Smooth muscle cell of the brain vasculature (primary cell): ENCODE results near the gene DPP6.

Experiments used
- DNase-seq: peaks from one replicate; pipeline ENCODE4 v3.0.0-alpha.2; 2012; ENCODE audit warnings: low read depth, low spot score

Gene DPP6

GRCh38 chr7:154767142-154767541 lies 714.9 kb downstream of the DPP6 start:
- DNase-seq, result no peak

- DNase-seq, result no peak
These were observed 715.7 kb downstream of the DPP6 start for GRCh38 chr7:154767821-154768415.

- DNase-seq, result no peak
These were observed 716.8 kb downstream of the DPP6 start for GRCh38 chr7:154769001-154769400.

- no peak for DNase-seq
These were observed 717.3 kb downstream of the DPP6 start for GRCh38 chr7:154769527-154769926.

DNA sequence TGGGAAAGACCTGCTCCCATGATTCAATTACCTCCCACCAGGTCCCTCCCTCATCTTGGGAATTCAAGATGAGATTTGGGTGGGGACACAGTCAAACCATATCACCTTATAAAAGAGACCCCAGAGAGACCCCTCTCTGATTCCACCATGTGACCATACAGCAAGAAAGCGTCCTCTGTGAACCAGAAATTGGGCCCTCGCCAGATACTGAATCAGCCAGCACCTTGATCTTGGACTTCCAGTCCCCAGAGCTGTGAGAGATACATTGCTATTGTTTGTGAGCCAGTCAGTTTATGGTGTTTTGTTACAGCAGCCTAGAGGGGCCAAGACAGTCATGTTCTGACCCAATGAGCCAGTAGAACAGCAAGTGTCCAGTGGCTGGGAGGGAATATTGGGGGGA lies 718.2 kb downstream of the DPP6 start:
- no peak for DNase-seq

DNA sequence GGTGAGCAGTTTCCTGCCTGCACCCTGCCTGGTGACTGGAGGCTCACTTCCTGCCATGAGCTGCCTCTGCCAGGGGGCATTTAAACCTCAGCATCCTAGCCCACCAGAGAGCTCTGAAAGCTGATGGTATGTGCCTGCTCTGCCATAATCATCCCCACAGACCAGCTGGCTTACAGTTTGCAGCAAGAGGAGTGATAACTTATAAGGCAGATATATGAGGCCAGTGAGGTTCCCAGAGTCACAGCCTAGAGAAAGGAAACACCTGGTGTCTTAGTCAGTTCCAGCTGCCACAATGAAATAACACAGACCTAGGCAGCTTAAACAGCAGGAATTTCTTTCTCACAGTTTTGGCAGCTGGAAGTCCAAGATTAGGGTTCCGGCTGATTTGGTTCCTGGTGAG lies 718.8 kb downstream of the DPP6 start:
- DNase-seq, result no peak

DNA sequence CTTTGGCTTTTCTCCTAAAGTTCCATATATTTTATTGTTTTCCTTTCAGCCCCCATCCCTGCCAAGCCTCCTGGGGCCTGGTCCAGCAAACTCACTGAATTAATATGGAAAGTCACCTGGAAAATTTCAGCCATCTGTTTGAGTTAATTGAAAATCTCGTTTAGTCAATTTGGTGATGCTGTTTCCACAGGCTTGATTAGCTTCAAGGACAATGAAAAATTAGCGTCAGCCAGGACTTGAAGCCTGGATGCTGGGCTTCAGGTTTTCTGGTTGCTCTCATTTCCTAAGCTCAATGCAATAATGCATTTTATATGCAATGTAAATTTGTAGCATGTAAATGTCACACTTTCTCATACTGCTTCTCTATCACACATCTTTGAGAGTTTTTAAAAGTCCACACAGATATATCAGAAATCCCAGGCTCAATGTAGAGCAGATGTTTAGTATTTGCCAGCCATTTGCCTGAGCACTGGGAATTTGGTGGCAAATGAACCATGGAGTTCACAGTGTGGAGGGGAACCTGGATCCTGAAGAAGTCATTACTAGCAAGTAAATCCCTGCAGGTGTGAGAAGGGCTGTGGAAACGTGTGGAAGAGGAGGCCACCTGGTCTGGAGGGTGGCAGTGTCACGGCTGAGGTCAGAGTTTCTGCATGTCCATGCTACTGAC lies 722.2 kb downstream of the DPP6 start:
- no peak for DNase-seq

GRCh38 chr7:154775681-154776080 lies 723.5 kb downstream of the DPP6 start:
- no peak for DNase-seq

GRCh38 chr7:154776350-154776749 lies 724.2 kb downstream of the DPP6 start:
- DNase-seq, result no peak

DNA sequence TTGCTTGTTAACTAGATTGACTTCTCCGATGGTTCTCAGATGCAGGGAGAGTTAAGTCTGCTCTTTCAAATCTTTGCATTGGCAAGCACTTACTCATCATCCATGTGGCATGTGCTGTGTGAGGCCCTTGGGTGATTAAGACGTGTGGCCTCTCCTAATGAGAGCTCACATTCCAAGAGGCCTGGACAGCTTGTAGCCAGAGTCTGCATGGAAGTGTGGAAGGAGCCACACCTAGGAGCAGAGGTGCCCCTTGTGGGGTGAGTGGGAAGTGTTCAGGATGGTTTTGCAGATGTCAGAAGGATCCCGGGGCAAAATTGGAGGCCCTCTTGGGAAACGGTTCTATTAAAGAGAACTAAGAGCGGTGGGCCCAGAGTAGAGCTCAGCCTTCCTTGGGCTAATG lies 724.8 kb downstream of the DPP6 start:
- no peak for DNase-seq

DNA sequence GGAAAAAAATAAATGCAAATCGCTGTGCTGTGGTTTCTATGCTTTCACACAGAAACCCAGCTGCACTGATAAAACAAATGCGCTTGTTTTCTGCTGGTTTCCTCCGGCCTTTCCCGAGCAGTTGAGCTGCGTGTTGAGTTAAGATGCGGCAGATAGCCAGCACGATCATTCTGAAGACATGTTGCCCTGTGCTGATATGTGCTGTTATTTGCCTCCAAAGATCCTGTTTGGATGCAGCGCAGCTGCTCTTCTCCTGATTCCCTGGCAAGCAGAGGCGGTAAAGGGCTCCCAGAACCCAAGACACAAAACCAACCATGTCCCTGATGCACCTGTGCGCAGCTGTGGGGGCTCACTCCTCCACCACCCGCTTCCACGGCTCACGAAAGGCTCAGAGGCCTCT lies 725.3 kb downstream of the DPP6 start:
- DNase-seq, result no peak

GRCh38 chr7:154777908-154778307 lies 725.7 kb downstream of the DPP6 start:
- no peak for DNase-seq

GRCh38 chr7:154781369-154782303 lies 729.4 kb downstream of the DPP6 start:
- DNase-seq, result no peak

DNA sequence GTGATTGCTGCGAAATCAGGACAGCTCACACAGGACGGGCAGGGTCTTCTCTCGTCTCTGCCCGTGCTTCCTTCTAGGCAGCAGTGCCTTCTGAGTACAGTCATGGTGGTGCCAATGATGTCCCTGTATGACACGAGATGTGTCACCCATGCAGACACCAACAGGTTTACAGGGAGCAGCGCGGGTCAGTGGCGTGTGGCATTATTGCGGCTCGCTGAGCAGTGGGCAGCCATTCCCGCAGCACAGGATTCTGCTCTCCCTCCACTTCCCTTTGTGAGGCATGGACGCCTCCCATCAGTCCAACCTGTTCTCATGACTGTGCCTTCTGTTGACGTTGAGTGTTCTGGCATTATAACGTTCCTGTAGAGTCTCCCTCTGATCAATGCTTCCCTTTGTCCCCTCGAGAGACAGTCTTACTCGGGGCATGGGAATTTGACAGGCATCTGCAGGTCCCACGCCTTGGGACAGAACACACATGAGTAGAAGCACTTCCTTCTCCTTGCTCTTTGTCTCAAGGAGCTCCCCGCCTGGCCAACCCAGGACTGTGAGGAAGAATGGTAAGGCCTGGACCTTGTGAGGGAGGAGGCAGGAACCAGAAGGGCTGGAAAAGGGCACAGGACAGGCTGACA lies 731.2 kb downstream of the DPP6 start:
- no peak for DNase-seq

DNA sequence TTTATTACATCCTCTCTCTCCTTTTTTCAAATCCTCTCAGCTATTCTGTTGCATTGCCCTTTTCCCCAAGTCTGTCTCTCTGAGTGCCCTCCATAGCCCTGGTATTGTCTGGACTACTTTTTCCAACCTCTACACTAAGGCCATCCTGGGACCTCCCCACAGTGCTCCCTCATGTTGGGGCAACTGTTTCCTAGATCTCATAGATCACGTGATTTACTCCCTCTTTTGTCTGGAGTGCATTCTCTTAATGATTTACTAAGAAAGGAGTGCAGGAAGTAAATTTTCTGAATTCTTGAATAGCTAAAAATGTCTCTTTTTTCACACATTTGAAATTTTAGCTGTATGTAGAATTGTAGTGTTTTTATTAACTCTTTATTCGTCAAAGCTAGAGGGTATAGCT lies 733.7 kb downstream of the DPP6 start:
- no peak for DNase-seq

GRCh38 chr7:154789404-154789803 lies 737.2 kb downstream of the DPP6 start:
- DNase-seq, result no peak

DNA sequence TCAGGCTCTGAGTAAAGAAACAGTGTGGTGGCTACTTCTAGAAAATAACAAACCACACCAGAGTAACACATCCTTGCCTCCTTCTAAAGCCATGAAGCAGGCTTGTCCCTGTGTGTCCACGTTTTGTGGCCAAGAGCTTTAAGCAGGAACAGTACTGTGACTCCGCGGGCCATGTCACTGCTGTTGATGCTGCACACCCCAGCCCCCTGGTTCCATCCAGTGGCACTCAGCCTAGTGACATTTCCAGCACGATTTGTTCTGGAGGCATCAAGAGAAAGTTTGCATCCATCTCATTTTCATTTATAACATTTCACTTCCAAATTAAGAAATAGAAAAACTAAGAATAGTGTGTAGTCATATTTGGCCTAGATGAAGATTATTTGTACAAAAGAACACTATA lies 739.4 kb downstream of the DPP6 start:
- DNase-seq, result no peak

DNA sequence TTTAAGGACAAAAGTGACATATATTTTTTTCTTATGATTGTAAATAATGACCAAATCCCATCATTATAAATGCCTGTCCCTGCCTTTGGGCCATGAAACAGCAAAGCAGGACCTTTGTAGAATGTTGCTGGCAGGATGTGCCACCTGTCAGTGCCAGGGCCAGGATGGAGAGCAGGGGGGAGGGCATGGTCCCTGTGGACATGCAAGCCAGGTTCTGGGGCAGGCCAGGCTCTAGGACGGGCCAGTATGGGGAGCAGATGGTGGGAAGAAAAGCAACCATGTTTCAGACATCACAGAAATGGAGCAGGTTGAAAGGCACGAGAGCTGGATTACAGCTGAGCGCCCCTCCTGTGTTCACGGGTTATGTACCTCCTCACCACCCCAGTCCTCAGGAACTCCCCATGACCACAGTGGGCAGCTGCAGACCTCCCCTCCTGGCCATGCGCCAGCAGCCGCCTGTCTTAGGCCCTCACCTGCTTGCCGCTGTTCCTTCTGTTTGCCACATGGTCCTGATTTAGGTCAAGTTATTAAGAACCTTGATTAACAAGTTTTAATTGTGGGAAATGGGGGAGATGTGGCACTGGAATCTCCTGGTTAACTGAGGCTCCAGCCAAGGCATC lies 740.3 kb downstream of the DPP6 start:
- no peak for DNase-seq

DNA sequence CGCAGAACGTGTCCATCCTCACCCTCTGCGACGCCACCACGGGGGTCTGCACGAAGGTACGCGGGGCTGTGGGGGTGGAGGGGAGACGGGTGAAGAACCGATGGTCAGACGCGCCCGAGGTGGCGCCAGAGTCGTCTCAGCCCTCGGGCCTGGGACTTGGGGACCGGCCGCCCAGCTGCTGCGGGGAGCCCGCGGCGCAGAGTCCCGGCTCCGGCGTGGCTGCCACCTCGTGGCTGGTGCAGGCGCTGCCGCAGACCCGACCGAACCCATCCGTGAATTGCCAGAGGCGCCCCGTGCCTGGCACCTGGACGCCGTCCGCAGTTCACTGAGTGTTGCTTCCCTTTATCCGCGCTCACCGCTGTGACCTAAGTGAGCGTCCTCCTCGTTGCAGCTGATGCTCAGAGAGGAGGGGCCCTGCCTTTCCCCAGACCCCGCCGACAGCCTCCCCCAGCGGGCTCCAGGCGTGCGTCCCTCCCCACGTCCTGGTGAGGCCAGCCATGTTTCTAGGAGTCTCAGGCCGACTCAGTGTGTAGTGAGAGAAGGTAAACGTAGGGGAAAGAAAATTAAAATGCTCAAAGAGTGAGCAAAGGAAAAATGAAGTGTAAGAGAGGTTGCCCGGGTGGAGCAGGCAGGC lies 742.1 kb downstream of the DPP6 start:
- DNase-seq, result no peak

- DNase-seq, result no peak
These were observed 742.8 kb downstream of the DPP6 start for GRCh38 chr7:154795014-154795413.

DNA sequence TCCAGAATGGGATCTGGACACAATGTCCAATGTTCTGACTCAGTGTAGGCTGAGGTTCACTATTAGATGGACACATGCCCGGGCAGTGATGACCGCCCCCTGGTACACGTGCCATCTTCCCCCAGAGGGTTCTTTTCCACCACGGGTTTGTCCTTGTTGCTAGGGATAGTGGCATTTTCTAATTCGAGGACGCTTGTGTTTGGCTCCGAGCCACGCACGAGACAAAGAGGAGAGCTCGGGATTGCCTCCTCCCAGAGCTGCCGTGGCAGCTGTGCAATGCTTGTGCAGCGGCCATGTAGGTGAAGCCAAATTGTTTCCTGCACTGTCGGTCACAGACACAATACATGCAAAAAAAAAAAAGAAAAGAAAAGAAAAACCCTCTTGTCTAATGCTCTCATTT lies 743.2 kb downstream of the DPP6 start:
- DNase-seq, result no peak
